H1 (cell line): ENCODE measurements around the gene VPS13D. TPM values are rescaled to one million over a fixed set of nuclear protein-coding genes. Genes with fewer than 3 reads are reported as not detected.

Experiments used
- CTCF ChIA-PET: fragments of 300-600 bp; sonication (Branson Sonifier 250); formaldehyde crosslinking; loops from one replicate; lab custom pipeline; 2021; ENCODE audit not compliant: partially characterized antibody; lab: Charles Lee
- POLR2A ChIA-PET: fragments of 300-600 bp; sonication (Branson Sonifier 250); formaldehyde crosslinking; loops from one replicate; lab custom pipeline; 2021; ENCODE audit warnings: inconsistent platforms; ENCODE audit not compliant: partially characterized antibody; lab: Charles Lee
- DNase-seq, 2 experiments: peaks; one replicate each; pipeline versions ENCODE4 v3.0.0 to v3.0.0-alpha.2; 2010 to 2022; ENCODE audit warnings: low spot score in 2 of 2, low read depth in 1 of 2, mixed read lengths in 1 of 2
- FAIRE-seq: peaks from 2 replicates; lab custom pipeline; 2011; peaks lifted over from hg19 to GRCh38; lab: Jason Lieb, UNC
- H2AFZ ChIP-seq: 2 replicates; pipeline ENCODE4 v1.8.1; 2012; ENCODE audit warnings: low read length, inconsistent platforms
- H2AK5ac ChIP-seq: 2 replicates; pipeline ENCODE4 v1.6.1; 2013; ENCODE audit warnings: low read depth, low read length
- H2BK120ac ChIP-seq: replicated peaks from 2 replicates; pipeline ENCODE3; 2013; ENCODE audit warnings: low read depth, low read length, inconsistent platforms
- H2BK12ac ChIP-seq: 2 replicates; pipeline ENCODE4 v1.6.1; 2013; ENCODE audit warnings: low read depth, low read length
- H2BK15ac ChIP-seq: 2 replicates; pipeline ENCODE4 v1.6.1; 2013; ENCODE audit warnings: low read length
- H2BK20ac ChIP-seq: 2 replicates; pipeline ENCODE4 v1.6.1; 2013; ENCODE audit warnings: low read length
- H2BK5ac ChIP-seq: 2 replicates; pipeline ENCODE4 v1.6.1; 2013; ENCODE audit warnings: low read depth, low read length
- H3K14ac ChIP-seq: 2 replicates; pipeline ENCODE4 v1.6.1; 2013; ENCODE audit warnings: inconsistent platforms; ENCODE audit not compliant: insufficient read length
- H3K18ac ChIP-seq: 2 replicates; pipeline ENCODE4 v1.6.1; 2013; ENCODE audit warnings: low read length; ENCODE audit errors: extremely low read depth
- H3K23ac ChIP-seq: 2 replicates; pipeline ENCODE4 v1.6.1; 2013; ENCODE audit warnings: inconsistent platforms; ENCODE audit not compliant: insufficient read length
- H3K23me2 ChIP-seq: 2 replicates; pipeline ENCODE4 v1.6.1; 2013; ENCODE audit warnings: low read depth, low read length
- H3K27ac ChIP-seq: 2 replicates; pipeline ENCODE4 v1.6.1; 2011; ENCODE audit warnings: low read depth, low read length, inconsistent platforms
- H3K27me3 ChIP-seq, 4 experiments: replicated peaks in 1 of 4; 1 replicate in 1 of 4; 2 replicates in 3 of 4; pipeline versions ENCODE4 v1.6.1 to v1.8.1; 2011 to 2013; ENCODE audit warnings: low read length in 3 of 4, mild to moderate bottlenecking in 3 of 4, inconsistent platforms in 2 of 4, mixed read lengths in 2 of 4, moderate library complexity in 1 of 4; ENCODE audit not compliant: control insufficient read depth in 3 of 4, insufficient read depth in 3 of 4; ENCODE audit errors: extremely low read depth in 1 of 4
- H3K36me3 ChIP-seq, 4 experiments: 2 replicates each; pipeline versions ENCODE4 v1.6.1 to v1.8.1; 2011 to 2013; ENCODE audit warnings: mild to moderate bottlenecking in 4 of 4, low read length in 3 of 4, moderate library complexity in 2 of 4, control low read depth in 1 of 4, inconsistent platforms in 1 of 4; ENCODE audit not compliant: insufficient read depth in 4 of 4, control insufficient read depth in 2 of 4
- H3K4ac ChIP-seq: replicated peaks from 2 replicates; pipeline ENCODE3; 2013; ENCODE audit warnings: low read length, low read depth, mixed read lengths, inconsistent platforms; ENCODE audit not compliant: insufficient read length
- H3K4me1 ChIP-seq, 4 experiments: replicated peaks in 1 of 4; 1 replicate in 1 of 4; 2 replicates in 3 of 4; pipeline versions ENCODE4 v1.6.1 to v1.8.1; 2011 to 2013; ENCODE audit warnings: low read length in 3 of 4, inconsistent platforms in 2 of 4, mixed read lengths in 1 of 4; ENCODE audit not compliant: insufficient read depth in 4 of 4, control insufficient read depth in 3 of 4
- H3K4me2 ChIP-seq, 2 experiments: 2 replicates each; pipeline versions ENCODE4 v1.6.1 to v1.8.1; 2011 to 2013; ENCODE audit warnings: low read depth in 2 of 2, low read length in 2 of 2, control low read depth in 1 of 2, inconsistent platforms in 1 of 2, mild to moderate bottlenecking in 1 of 2; ENCODE audit not compliant: insufficient read depth in 1 of 2
- H3K4me3 ChIP-seq, 4 experiments: fragments of 200-600, 300-600 bp in 1 of 4; sonication (generic), shearing (Covaris generic), sonication (Bioruptor Twin) in 1 of 4; 2 replicates each; pipeline versions ENCODE4 v1.5.1 to v1.8.1; 2011 to 2016; ENCODE audit warnings: low read length in 4 of 4, low read depth in 3 of 4, control low read depth in 2 of 4, inconsistent platforms in 2 of 4, mild to moderate bottlenecking in 2 of 4, mixed read lengths in 1 of 4, moderate library complexity in 1 of 4; ENCODE audit not compliant: insufficient read depth in 2 of 4; ENCODE audit errors: extremely low read depth in 1 of 4
- H3K56ac ChIP-seq: replicated peaks from 2 replicates; pipeline ENCODE3; 2013; ENCODE audit warnings: low read depth, mild to moderate bottlenecking, mixed read lengths, low read length, inconsistent platforms; ENCODE audit not compliant: insufficient read length
- H3K79me1 ChIP-seq: 2 replicates; pipeline ENCODE4 v1.6.1; 2013; ENCODE audit warnings: low read depth, low read length, control low read depth
- H3K79me2 ChIP-seq, 2 experiments: 2 replicates each; pipeline versions ENCODE4 v1.6.1 to v1.8.1; 2012 to 2013; ENCODE audit warnings: low read length in 2 of 2, mild to moderate bottlenecking in 2 of 2, inconsistent platforms in 1 of 2; ENCODE audit not compliant: insufficient read depth in 2 of 2, control insufficient read depth in 1 of 2
- H3K9ac ChIP-seq, 4 experiments: replicated peaks in 1 of 4; 1 replicate in 1 of 4; 2 replicates in 3 of 4; pipeline versions ENCODE4 v1.6.1 to v1.8.1; 2011 to 2013; ENCODE audit warnings: low read depth in 3 of 4, low read length in 3 of 4, control low read depth in 2 of 4, mild to moderate bottlenecking in 2 of 4, moderate library complexity in 2 of 4, inconsistent platforms in 1 of 4; ENCODE audit errors: extremely low read depth in 1 of 4
- H3K9me3 ChIP-seq, 2 experiments: 2 replicates each; pipeline versions ENCODE4 v1.6.1 to v1.8.1; 2012 to 2013; ENCODE audit warnings: mild to moderate bottlenecking in 2 of 2, moderate library complexity in 2 of 2, control low read depth in 1 of 2, inconsistent platforms in 1 of 2, low read depth in 1 of 2, low read length in 1 of 2, mixed read lengths in 1 of 2; ENCODE audit not compliant: insufficient read depth in 2 of 2
- H4K20me1 ChIP-seq, 2 experiments: replicated peaks in 1 of 2; 2 replicates each; pipeline versions ENCODE3 to v1.8.1; 2011 to 2013; ENCODE audit warnings: inconsistent platforms in 2 of 2, low read length in 2 of 2, mild to moderate bottlenecking in 1 of 2; ENCODE audit not compliant: insufficient read depth in 2 of 2, control insufficient read depth in 1 of 2
- H4K5ac ChIP-seq: 2 replicates; pipeline ENCODE4 v1.6.1; 2013; ENCODE audit warnings: low read length, low read depth, mixed read lengths, inconsistent platforms; ENCODE audit not compliant: insufficient read length
- H4K8ac ChIP-seq: 2 replicates; pipeline ENCODE4 v1.8.0; 2013; ENCODE audit warnings: mild to moderate bottlenecking, moderate library complexity, low read length, inconsistent platforms; ENCODE audit not compliant: insufficient read depth; ENCODE audit errors: extremely low read depth
- H4K91ac ChIP-seq: replicated peaks from 2 replicates; pipeline ENCODE3; 2013; ENCODE audit warnings: low read length, mixed read lengths, inconsistent platforms; ENCODE audit not compliant: insufficient read length
- GABPA ChIP-seq: IDR thresholded peaks from 2 replicates; pipeline ENCODE4 v1.6.1; 2011; ENCODE audit warnings: mild to moderate bottlenecking, low read length, moderate library complexity, borderline replicate concordance; ENCODE audit not compliant: insufficient read depth
- KDM1A ChIP-seq: fragments of 200-600, 300-600 bp; sonication (generic); IDR thresholded peaks from 2 replicates; pipeline ENCODE4 v1.7.1; 2016; ENCODE audit warnings: mild to moderate bottlenecking, low read length, borderline replicate concordance
- MAFK ChIP-seq: IDR thresholded peaks from 2 replicates; pipeline ENCODE4 v1.6.1; 2012; ENCODE audit warnings: low read depth, mild to moderate bottlenecking, improper control_type of control experiment, low read length
- RAD21 ChIP-seq, 2 experiments: IDR thresholded peaks in 1 of 2; conservative IDR thresholded peaks in 1 of 2; 2 replicates each; pipeline ENCODE4 v1.6.1; 2011; ENCODE audit warnings: low read depth in 2 of 2, low read length in 2 of 2, improper control_type of control experiment in 1 of 2, inconsistent platforms in 1 of 2, mild to moderate bottlenecking in 1 of 2, moderate library complexity in 1 of 2
- RFX5 ChIP-seq: IDR thresholded peaks from 2 replicates; pipeline ENCODE4 v1.6.1; 2011; ENCODE audit warnings: low read depth, low read length, improper control_type of control experiment, borderline replicate concordance
- SP4 ChIP-seq: IDR thresholded peaks from 2 replicates; pipeline ENCODE4 v1.6.1; 2012; ENCODE audit warnings: low read length, inconsistent platforms
- SRF ChIP-seq: IDR thresholded peaks from 2 replicates; pipeline ENCODE4 v1.6.1; 2011; ENCODE audit warnings: mild to moderate bottlenecking, low read depth, low read length, moderate library complexity
- TAF1 ChIP-seq: IDR thresholded peaks from 2 replicates; pipeline ENCODE4 v1.6.1; 2011; ENCODE audit warnings: mild to moderate bottlenecking, low read depth, low read length
- TEAD4 ChIP-seq: IDR thresholded peaks from 2 replicates; pipeline ENCODE4 v1.6.1; 2012; ENCODE audit warnings: low read depth, low read length, inconsistent platforms, mixed read lengths
- USF2 ChIP-seq: IDR thresholded peaks from 2 replicates; pipeline ENCODE4 v1.6.1; 2011; ENCODE audit warnings: low read length, improper control_type of control experiment
- ZNF274 ChIP-seq: IDR thresholded peaks from 2 replicates; pipeline ENCODE4 v1.7.0; 2012; ENCODE audit warnings: low read length, borderline replicate concordance; ENCODE audit errors: extremely low read depth
- WGBS, 2 experiments: shearing (Covaris generic) in 1 of 2; methylation state at CpG; one replicate each; pipeline versions ENCODE4 v1.1.6 to v1.1.7; 2013 to 2015; ENCODE audit warnings: low lambda C conversion rate in 2 of 2, mixed read lengths in 2 of 2, inconsistent platforms in 1 of 2, low coverage in 1 of 2, missing lambda C conversion rate in 1 of 2; ENCODE audit not compliant: insufficient replicate concordance in 2 of 2, insufficient coverage in 1 of 2, insufficient read length in 1 of 2; ENCODE audit errors: extremely low coverage in 1 of 2, missing lambda C conversion rate in 1 of 2; 5-methylcytosine and 5-hydroxymethylcytosine counted together
- polyA plus RNA-seq, 7 experiments: library from polyadenylated mRNA; depleted of rRNA in 3 of 7; stranded (reverse) in 5 of 7; unstranded in 2 of 7; fragments of >200 nt in 5 of 7; fragments of 200-250 nt in 2 of 7; gene quantifications; 1 replicate in 5 of 7; 2 replicates in 1 of 7; 4 replicates in 1 of 7; pipeline versions ENCODE4 v1.2.1 to v1.2.3, GENCODE V29; 2011 to 2013; ENCODE audit warnings: missing spikeins in 2 of 7, mixed read lengths in 2 of 7
- total RNA-seq: library from RNA; stranded (reverse); fragmentation: NEBNext Ultra II Directional; extraction: Animal tissue kit (Norgen Biotek cat#: 25700); gene quantifications from 2 replicates; pipeline ENCODE4 v1.2.1, GENCODE V29; 2021

Gene VPS13D
- total and polyA plus RNA-seq, 2 of the 8 experiments (the other 6 are each of a cell fraction or from before 2014, with no cell fraction given) = 10.9 to 31.2 TPM

GRCh38 chr1:12460121-12460520 is 230.3 kb downstream of the VPS13D start:
- Histone ChIP-seq H3K27me3 (no peaks in the 10 kb centered on the region), H3K18ac (no peak overlapping the region), H4K8ac (no peak overlapping the region; the same call in 1 of the 2 replicates), H3K36me3 (peaks cover 0 to 6% (median 0%) of the 10 kb centered on the region in 4 experiments; a peak in 1 of 8 replicates), H4K20me1 (no peaks in the 10 kb centered on the region), H3K56ac (no peak overlapping the region), H4K91ac (no peak overlapping the region), H3K4me1 (no peaks in the 10 kb centered on the region; a peak in 1 of 7 replicates), H3K79me2 (no peaks in the 10 kb centered on the region), H2AK5ac (no peak overlapping the region), H3K14ac (no peak overlapping the region), H2BK15ac (no peak overlapping the region), H3K79me1 (no peaks in the 10 kb centered on the region), H2BK20ac (no peak overlapping the region), H2BK12ac (no peak overlapping the region), H3K9me3 (no peaks in the 10 kb centered on the region), H4K5ac (no peak overlapping the region), H2AFZ (no peak overlapping the region), H2BK5ac (no peak overlapping the region), H3K9ac (no peak overlapping the region), H3K4me3 (no peak overlapping the region), H3K23me2 (no peaks in the 10 kb centered on the region), H2BK120ac (no peak overlapping the region), H3K4ac (no peak overlapping the region), H3K27ac (no peak overlapping the region), H3K4me2 (no peak overlapping the region), H3K23ac (no peak overlapping the region)
- TF ChIP-seq GABPA (no peak), TAF1 (no peak), SP4 (no peak), TEAD4 (no peak), SRF (no peak), RFX5 (no peak), MAFK (no peak), RAD21 (IDR thresholded peaks at IDR 0.05 in 1 of 2, conservative IDR thresholded peaks at IDR 0.05 in 1 of 2; ENCODE audit: low read depth in 2 of 2, low read length in 2 of 2) (no peak), USF2 (no peak), ZNF274 (no peak), KDM1A (no peak)
- DNase-seq (no peak), FAIRE-seq (no peak)
- ChIA-PET CTCF (no interaction called here), POLR2A (no interaction called here)
- 86% methylated on average over 6 of the region's 6 CpGs; no CpG with 5 or more reads in 1 of the 2 experiments for WGBS, 2 experiments
